BLaER1 (cell line): ENCODE results near the gene ISYNA1.

Source experiments
- H3K27ac ChIP-seq: shearing (Covaris generic); formaldehyde crosslinking; 2 replicates; pipeline ENCODE4 v1.8.1; 2022
- H3K27me3 ChIP-seq: shearing (Covaris generic); formaldehyde crosslinking; 2 replicates; pipeline ENCODE4 v1.8.1; 2022
- H3K36me3 ChIP-seq: shearing (Covaris generic); formaldehyde crosslinking; 2 replicates; pipeline ENCODE4 v1.8.1; 2022
- H3K4me1 ChIP-seq: shearing (Covaris generic); formaldehyde crosslinking; 2 replicates; pipeline ENCODE4 v1.8.1; 2022
- H3K4me2 ChIP-seq: shearing (Covaris generic); formaldehyde crosslinking; 2 replicates; pipeline ENCODE4 v1.8.1; 2022
- H3K4me3 ChIP-seq: shearing (Covaris generic); formaldehyde crosslinking; 2 replicates; pipeline ENCODE4 v1.8.1; 2022
- H3K9ac ChIP-seq: shearing (Covaris generic); formaldehyde crosslinking; 2 replicates; pipeline ENCODE4 v1.8.1; 2022
- H3K9me3 ChIP-seq: shearing (Covaris generic); formaldehyde crosslinking; 2 replicates; pipeline ENCODE4 v1.8.1; 2022
- H4K20me1 ChIP-seq: shearing (Covaris generic); formaldehyde crosslinking; 2 replicates; pipeline ENCODE4 v1.8.1; 2022
- Cebpa-rat ChIP-seq: shearing (Covaris generic); IDR thresholded peaks from 2 replicates; pipeline ENCODE4 v1.8.1; 2022

The ISYNA1 gene

GRCh38 chr19:18439025-18439909 is 1.3 kb upstream of the ISYNA1 start:
- peaks cover 51% of the 10 kb centered on the region for H4K20me1 ChIP-seq
- H3K9ac ChIP-seq, result no peak overlapping the region; the same call in 1 of the 2 replicates
- peaks cover 38% of the 10 kb centered on the region for H3K36me3 ChIP-seq
- H3K27me3 ChIP-seq, result no peaks in the 10 kb centered on the region
- H3K27ac ChIP-seq, result peak overlapping the region; percentile 85; the same call in 1 of the 2 replicates
- no peaks in the 10 kb centered on the region for H3K9me3 ChIP-seq
- peak overlapping the region; percentile 93 for H3K4me2 ChIP-seq
- peaks cover 75% of the 10 kb centered on the region for H3K4me1 ChIP-seq
- H3K4me3 ChIP-seq, result peak overlapping the region; percentile 86; the same call in 1 of the 2 replicates
- TF ChIP-seq Cebpa-rat, result no peak

GRCh38 chr19:18438331-18439024 is 545 bp upstream of the ISYNA1 start:
- no peaks in the 10 kb centered on the region for H3K9me3 ChIP-seq
- no peak for TF ChIP-seq Cebpa-rat
- H3K4me2 ChIP-seq, result peak overlapping the region; percentile 93
- H3K36me3 ChIP-seq, result peaks cover 30% of the 10 kb centered on the region
- peak overlapping the region; percentile 85 for H3K27ac ChIP-seq
- H3K27me3 ChIP-seq, result no peaks in the 10 kb centered on the region
- H3K4me3 ChIP-seq, result peak overlapping the region; percentile 86
- peaks cover 71% of the 10 kb centered on the region for H3K4me1 ChIP-seq
- peak overlapping the region; percentile 84; the same call in 1 of the 2 replicates for H3K9ac ChIP-seq
- H4K20me1 ChIP-seq, result peaks cover 49% of the 10 kb centered on the region

GRCh38 chr19:18436671-18437490 is 1.1 kb downstream of the ISYNA1 start:
- Histone ChIP-seq H3K4me1 (peaks cover 75% of the 10 kb centered on the region), H3K9me3 (no peaks in the 10 kb centered on the region), H4K20me1 (peaks cover 49% of the 10 kb centered on the region), H3K36me3 (peaks cover 22% of the 10 kb centered on the region), H3K27ac (peak overlapping the region; percentile 79), H3K4me2 (peak overlapping the region; percentile 96), H3K4me3 (peak overlapping the region; percentile 86), H3K9ac (peak overlapping the region; percentile 71), H3K27me3 (no peaks in the 10 kb centered on the region)
- no peak for TF ChIP-seq Cebpa-rat

GRCh38 chr19:18435842-18436670 is 1.9 kb downstream of the ISYNA1 start:
- H3K27ac ChIP-seq, result peak overlapping the region; percentile 79
- peak overlapping the region; percentile 86 for H3K4me3 ChIP-seq
- peaks cover 46% of the 10 kb centered on the region for H4K20me1 ChIP-seq
- H3K4me2 ChIP-seq, result peak overlapping the region; percentile 96
- H3K9me3 ChIP-seq, result no peaks in the 10 kb centered on the region
- peaks cover 80% of the 10 kb centered on the region for H3K4me1 ChIP-seq
- H3K9ac ChIP-seq, result peak overlapping the region; percentile 71
- TF ChIP-seq Cebpa-rat, result no peak
- peaks cover 22% of the 10 kb centered on the region for H3K36me3 ChIP-seq
- no peaks in the 10 kb centered on the region for H3K27me3 ChIP-seq

- H4K20me1 ChIP-seq, result peaks cover 39% of the 10 kb centered on the region
- no peak for TF ChIP-seq Cebpa-rat
Observed at GRCh38 chr19:18435178-18435841, 2.6 kb downstream of the ISYNA1 start.

GRCh38 chr19:18434411-18435175 is 3.3 kb downstream of the ISYNA1 start:
- peak overlapping the region; percentile 76 for H3K4me3 ChIP-seq
- no peaks in the 10 kb centered on the region for H3K27me3 ChIP-seq
- H3K4me1 ChIP-seq, result peaks cover 80% of the 10 kb centered on the region
- peaks cover 27% of the 10 kb centered on the region for H3K36me3 ChIP-seq
- H3K9ac ChIP-seq, result peak overlapping the region; percentile 84
- peak overlapping the region; percentile 96 for H3K4me2 ChIP-seq
- no peaks in the 10 kb centered on the region for H3K9me3 ChIP-seq
- H3K27ac ChIP-seq, result peak overlapping the region; percentile 74
- peaks cover 39% of the 10 kb centered on the region for H4K20me1 ChIP-seq
- TF ChIP-seq Cebpa-rat, result no peak

More at GRCh38 chr19:18435178-18435841, 2.6 kb downstream of the ISYNA1 start:
- Histone ChIP-seq H3K27ac (no peak overlapping the region), H3K4me1 (peaks cover 80% of the 10 kb centered on the region), H3K4me2 (peak overlapping the region; percentile 96), H3K9ac (no peak overlapping the region), H3K27me3 (no peaks in the 10 kb centered on the region), H3K4me3 (no peak overlapping the region), H3K9me3 (no peaks in the 10 kb centered on the region), H3K36me3 (peaks cover 27% of the 10 kb centered on the region)

- H3K9ac ChIP-seq, result peak overlapping the region; percentile 84
- H3K36me3 ChIP-seq, result peaks cover 27% of the 10 kb centered on the region
- H3K27me3 ChIP-seq, result no peaks in the 10 kb centered on the region
- TF ChIP-seq Cebpa-rat, result no peak
- H4K20me1 ChIP-seq, result peaks cover 36% of the 10 kb centered on the region
- peaks cover 75% of the 10 kb centered on the region for H3K4me1 ChIP-seq
- H3K9me3 ChIP-seq, result no peaks in the 10 kb centered on the region
- peak overlapping the region; percentile 96 for H3K4me2 ChIP-seq
- H3K4me3 ChIP-seq, result peak overlapping the region; percentile 76
- peak overlapping the region; percentile 74 for H3K27ac ChIP-seq
Observed at GRCh38 chr19:18433735-18434398, 4.1 kb downstream of the ISYNA1 start.
